ENCODE data around the gene SLIT3.

SLIT3 gene

DNA sequence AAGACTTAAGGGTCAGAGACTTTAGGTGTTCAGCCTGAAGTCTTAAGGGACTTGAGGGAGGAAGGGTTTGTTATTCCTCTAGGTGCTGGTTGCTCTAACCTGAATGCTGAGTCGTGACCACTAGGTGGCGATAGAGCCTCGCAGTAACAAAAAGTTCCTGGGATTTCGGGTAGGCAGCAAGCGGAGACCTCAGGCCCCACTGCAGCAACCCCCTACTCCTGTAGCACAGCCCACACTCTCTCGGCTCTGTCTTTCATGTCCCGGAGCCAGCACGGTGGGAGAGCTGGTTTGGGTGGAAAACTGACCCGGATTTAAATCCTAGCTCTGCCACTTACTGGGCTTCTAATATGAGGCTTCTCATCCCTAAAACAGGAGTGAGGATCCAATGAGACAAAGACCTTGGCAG lies 621.4 kb downstream of the SLIT3 start:
- H3K4me3 ChIP-seq (replicated peaks; ENCODE audit: insufficient read depth, low read length) = no peak overlapping the region
- no peak for TF ChIP-seq POLR2AphosphoS5 (IDR thresholded peaks at IDR 0.05; ENCODE audit: low read depth)
- TF ChIP-seq, protein P1, sequence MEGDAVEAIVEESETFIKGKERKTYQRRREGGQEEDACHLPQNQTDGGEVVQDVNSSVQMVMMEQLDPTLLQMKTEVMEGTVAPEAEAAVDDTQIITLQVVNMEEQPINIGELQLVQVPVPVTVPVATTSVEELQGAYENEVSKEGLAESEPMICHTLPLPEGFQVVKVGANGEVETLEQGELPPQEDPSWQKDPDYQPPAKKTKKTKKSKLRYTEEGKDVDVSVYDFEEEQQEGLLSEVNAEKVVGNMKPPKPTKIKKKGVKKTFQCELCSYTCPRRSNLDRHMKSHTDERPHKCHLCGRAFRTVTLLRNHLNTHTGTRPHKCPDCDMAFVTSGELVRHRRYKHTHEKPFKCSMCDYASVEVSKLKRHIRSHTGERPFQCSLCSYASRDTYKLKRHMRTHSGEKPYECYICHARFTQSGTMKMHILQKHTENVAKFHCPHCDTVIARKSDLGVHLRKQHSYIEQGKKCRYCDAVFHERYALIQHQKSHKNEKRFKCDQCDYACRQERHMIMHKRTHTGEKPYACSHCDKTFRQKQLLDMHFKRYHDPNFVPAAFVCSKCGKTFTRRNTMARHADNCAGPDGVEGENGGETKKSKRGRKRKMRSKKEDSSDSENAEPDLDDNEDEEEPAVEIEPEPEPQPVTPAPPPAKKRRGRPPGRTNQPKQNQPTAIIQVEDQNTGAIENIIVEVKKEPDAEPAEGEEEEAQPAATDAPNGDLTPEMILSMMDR (IDR thresholded peaks at IDR 0.05; ENCODE audit: insufficient read depth, low read length) = peak; percentile 80
- no peak for TF ChIP-seq SPI1 (IDR thresholded peaks at IDR 0.05; ENCODE audit: borderline replicate concordance, low read depth)
- DNase-seq (ENCODE audit: low read depth in 1 of 2, low spot score in 1 of 2) = peak; percentile 39 to 51

DNA sequence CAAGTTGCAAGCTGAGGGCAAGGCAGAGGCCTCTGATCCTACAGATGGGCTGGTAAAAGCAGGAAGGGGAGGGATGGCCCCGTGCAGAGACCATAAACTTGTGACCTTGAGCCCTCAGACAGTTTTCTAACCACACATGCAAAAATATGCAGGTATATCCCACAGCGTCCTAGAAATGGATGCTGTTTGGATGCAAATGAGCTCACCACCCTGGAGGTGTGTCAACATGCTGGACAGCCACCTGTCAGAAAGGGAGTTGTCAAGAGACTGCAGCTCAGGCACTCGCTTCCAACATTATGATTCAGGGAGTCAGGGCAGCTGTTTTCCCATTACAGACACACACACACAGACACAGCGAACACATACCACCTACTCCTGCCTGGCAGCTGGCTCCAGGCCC lies 624.4 kb downstream of the SLIT3 start:
- no peak for DNase-seq (ENCODE audit: low read depth in 1 of 2, low spot score in 1 of 2)
- no peak overlapping the region for H3K27ac ChIP-seq (replicated peaks)
- TF ChIP-seq, protein P2, sequence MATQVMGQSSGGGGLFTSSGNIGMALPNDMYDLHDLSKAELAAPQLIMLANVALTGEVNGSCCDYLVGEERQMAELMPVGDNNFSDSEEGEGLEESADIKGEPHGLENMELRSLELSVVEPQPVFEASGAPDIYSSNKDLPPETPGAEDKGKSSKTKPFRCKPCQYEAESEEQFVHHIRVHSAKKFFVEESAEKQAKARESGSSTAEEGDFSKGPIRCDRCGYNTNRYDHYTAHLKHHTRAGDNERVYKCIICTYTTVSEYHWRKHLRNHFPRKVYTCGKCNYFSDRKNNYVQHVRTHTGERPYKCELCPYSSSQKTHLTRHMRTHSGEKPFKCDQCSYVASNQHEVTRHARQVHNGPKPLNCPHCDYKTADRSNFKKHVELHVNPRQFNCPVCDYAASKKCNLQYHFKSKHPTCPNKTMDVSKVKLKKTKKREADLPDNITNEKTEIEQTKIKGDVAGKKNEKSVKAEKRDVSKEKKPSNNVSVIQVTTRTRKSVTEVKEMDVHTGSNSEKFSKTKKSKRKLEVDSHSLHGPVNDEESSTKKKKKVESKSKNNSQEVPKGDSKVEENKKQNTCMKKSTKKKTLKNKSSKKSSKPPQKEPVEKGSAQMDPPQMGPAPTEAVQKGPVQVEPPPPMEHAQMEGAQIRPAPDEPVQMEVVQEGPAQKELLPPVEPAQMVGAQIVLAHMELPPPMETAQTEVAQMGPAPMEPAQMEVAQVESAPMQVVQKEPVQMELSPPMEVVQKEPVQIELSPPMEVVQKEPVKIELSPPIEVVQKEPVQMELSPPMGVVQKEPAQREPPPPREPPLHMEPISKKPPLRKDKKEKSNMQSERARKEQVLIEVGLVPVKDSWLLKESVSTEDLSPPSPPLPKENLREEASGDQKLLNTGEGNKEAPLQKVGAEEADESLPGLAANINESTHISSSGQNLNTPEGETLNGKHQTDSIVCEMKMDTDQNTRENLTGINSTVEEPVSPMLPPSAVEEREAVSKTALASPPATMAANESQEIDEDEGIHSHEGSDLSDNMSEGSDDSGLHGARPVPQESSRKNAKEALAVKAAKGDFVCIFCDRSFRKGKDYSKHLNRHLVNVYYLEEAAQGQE (IDR thresholded peaks at IDR 0.05; ENCODE audit: insufficient replicate concordance, low read depth) = no peak
- TF ChIP-seq POLR2AphosphoS5 (IDR thresholded peaks at IDR 0.05; ENCODE audit: low read depth) (no peak), SPI1 (IDR thresholded peaks at IDR 0.05; ENCODE audit: borderline replicate concordance, low read depth) (no peak), GABPA (IDR thresholded peaks at IDR 0.05; ENCODE audit: low read depth) (no peak)
- TF ChIP-seq, protein P1 (IDR thresholded peaks at IDR 0.05; ENCODE audit: insufficient read depth, low read length) = no peak

More for the DNA sequence above, 621.4 kb downstream of the SLIT3 start:
- no peak overlapping the region for H3K27ac ChIP-seq (replicated peaks)
- H3K27me3 ChIP-seq (ENCODE audit: insufficient read depth, poor library complexity, severe bottlenecking) = no peaks in the 10 kb centered on the region

DNA sequence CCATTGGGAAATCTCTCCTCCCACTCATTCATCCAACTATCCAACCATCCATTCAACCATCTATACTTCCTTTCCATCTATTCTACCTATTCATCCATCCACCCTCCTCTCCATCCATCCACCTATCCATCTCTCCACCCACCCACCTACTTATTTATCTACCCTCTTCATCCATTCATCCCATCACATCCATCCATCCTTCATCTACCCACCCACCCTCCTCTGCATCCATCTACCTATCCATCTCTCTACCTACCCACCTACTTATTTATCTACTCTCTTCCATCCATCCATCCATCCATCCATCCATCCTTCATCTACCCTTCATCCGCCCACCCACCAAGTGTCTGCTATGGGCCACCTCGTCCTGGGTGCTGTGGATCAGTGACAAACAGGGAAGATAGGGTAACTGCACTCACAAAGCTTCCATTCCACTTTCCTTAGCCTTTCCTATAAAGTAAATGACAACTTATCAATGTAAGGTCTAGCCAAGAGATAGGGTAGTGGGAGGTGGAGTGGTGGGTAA lies 625.0 kb downstream of the SLIT3 start:
- DNase-seq (ENCODE audit: low read depth in 1 of 2, low spot score in 1 of 2) = no peak
- H3K27me3 ChIP-seq (ENCODE audit: insufficient read depth, poor library complexity, severe bottlenecking) = no peaks in the 10 kb centered on the region
- no peak overlapping the region for H3K4me3 ChIP-seq (replicated peaks; ENCODE audit: insufficient read depth, low read length)
- no peak for TF ChIP-seq SPI1 (IDR thresholded peaks at IDR 0.05; ENCODE audit: borderline replicate concordance, low read depth)
- no peak for TF ChIP-seq POLR2AphosphoS5 (IDR thresholded peaks at IDR 0.05; ENCODE audit: low read depth)
- TF ChIP-seq, protein P1 (IDR thresholded peaks at IDR 0.05; ENCODE audit: insufficient read depth, low read length) = no peak
- TF ChIP-seq, protein P2 (IDR thresholded peaks at IDR 0.05; ENCODE audit: insufficient replicate concordance, low read depth) = no peak
- TF ChIP-seq GABPA (IDR thresholded peaks at IDR 0.05; ENCODE audit: low read depth) = no peak
- no peak overlapping the region for H3K27ac ChIP-seq (replicated peaks)

More for the DNA sequence above, 624.4 kb downstream of the SLIT3 start:
- H3K4me3 ChIP-seq (replicated peaks; ENCODE audit: insufficient read depth, low read length) = no peak overlapping the region
- no peaks in the 10 kb centered on the region for H3K27me3 ChIP-seq (ENCODE audit: insufficient read depth, poor library complexity, severe bottlenecking)
